Measurements from ENCODE around the gene RIPPLY1. TPM values are rescaled to one million over a fixed set of nuclear protein-coding genes. Genes with fewer than 3 reads are reported as not detected.

Gene RIPPLY1
- total and polyA plus RNA-seq, 8 donors: 0.23 TPM; not detected in 7

DNA sequence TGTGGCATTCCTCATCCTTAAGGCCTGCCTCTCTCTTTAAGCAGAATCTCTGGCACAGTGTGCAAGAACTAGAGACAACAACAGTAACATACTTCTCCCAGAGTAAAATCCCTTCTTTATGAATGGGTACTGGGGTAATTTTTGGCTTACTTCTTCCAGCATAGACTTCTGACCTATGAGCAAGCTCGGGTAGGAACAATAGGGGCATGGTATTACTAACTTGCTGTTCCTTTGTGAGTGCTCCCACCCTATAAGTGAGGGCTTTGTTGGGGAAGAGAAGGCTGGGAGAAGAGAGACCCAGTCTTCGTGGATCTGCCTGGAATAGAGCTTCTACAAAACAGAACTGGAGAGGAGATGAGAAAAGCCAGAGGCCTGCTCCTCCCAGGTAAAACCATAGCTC lies 47.2 kb upstream of the RIPPLY1 start:
- no peak for DNase-seq
- FAIRE-seq: no peak
- Histone ChIP-seq H3K36me3 (no peaks in the 10 kb centered on the region), H3K27me3 (no peaks in the 10 kb centered on the region), H3K27ac (no peak overlapping the region), H3K9me3 (no peaks in the 10 kb centered on the region), H3K4me1 (no peaks in the 10 kb centered on the region), H3K4me3 (no peak overlapping the region)
- intact Hi-C loops (cut with DNase I): loop anchor here in 2 of 3 donors (5.0 to 10.0 kb wide), 2 partner anchors 48 to 56 kb away; partner anchors contain the start of gene RIPPLY1 (in 1 of the 2)
- WGBS, 2 donors: 78 to 89% methylated on average over 2 of the region's 2 CpGs
- no peak for ATAC-seq
- TF ChIP-seq, protein P1, sequence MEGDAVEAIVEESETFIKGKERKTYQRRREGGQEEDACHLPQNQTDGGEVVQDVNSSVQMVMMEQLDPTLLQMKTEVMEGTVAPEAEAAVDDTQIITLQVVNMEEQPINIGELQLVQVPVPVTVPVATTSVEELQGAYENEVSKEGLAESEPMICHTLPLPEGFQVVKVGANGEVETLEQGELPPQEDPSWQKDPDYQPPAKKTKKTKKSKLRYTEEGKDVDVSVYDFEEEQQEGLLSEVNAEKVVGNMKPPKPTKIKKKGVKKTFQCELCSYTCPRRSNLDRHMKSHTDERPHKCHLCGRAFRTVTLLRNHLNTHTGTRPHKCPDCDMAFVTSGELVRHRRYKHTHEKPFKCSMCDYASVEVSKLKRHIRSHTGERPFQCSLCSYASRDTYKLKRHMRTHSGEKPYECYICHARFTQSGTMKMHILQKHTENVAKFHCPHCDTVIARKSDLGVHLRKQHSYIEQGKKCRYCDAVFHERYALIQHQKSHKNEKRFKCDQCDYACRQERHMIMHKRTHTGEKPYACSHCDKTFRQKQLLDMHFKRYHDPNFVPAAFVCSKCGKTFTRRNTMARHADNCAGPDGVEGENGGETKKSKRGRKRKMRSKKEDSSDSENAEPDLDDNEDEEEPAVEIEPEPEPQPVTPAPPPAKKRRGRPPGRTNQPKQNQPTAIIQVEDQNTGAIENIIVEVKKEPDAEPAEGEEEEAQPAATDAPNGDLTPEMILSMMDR (IDR thresholded peaks at IDR 0.05): no peak

DNA sequence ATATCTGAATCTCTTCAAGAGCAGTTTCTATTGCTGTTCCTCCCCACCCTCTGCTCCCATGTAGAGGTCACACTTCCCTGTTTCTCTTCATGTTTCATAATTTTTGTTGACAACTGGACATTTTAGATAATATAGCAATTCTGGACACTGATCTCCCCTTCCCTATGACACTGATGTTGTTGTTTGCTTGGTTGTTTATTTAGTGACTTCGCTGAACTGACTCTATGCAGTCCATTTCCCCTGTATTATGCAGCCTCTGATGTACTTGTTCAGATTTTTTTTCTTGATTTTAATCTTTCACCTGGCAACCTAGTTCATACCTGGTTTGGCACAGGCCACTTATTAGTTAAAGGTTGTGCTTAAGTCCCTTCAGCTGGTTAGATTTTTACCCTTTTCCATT lies 46.2 kb upstream of the RIPPLY1 start:
- intact Hi-C loops (cut with DNase I): no loop called here
- FAIRE-seq: no peak
- ATAC-seq: no peak

DNA sequence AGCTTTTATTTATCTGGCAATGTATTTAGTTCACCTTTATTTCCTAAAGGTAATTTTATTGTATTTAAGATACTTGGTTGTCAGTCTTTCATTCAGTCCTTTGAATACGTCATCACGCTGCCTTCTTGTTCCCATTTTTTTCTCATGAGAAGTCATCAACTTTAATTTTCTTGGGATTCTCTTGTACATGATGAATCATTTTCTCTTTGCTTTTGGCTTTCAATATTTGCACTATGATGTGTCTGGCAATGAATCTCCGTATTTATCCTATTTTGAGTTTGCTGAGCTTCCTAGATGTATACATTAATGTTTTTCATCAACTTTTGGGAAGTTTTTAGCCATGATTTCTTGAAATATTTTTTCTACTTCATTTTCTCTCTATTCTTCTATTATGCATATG lies 45.5 kb upstream of the RIPPLY1 start:
- no peak overlapping the region for H3K4me3 ChIP-seq
- DNase-seq (no peak), FAIRE-seq (no peak), ATAC-seq (no peak)
- TF ChIP-seq, protein P1 (IDR thresholded peaks at IDR 0.05): no peak
- no peaks in the 10 kb centered on the region for H3K27me3 ChIP-seq
- H3K9me3 ChIP-seq: no peaks in the 10 kb centered on the region
- WGBS, 2 donors: 69 to 91% methylated on average over 3 of the region's 3 CpGs
- no peaks in the 10 kb centered on the region for H3K4me1 ChIP-seq
- H3K27ac ChIP-seq: no peak overlapping the region
- intact Hi-C loops (cut with DNase I): no loop called here
- H3K36me3 ChIP-seq: no peaks in the 10 kb centered on the region

More for the DNA sequence above, 46.2 kb upstream of the RIPPLY1 start:
- Histone ChIP-seq H3K27me3 (no peaks in the 10 kb centered on the region), H3K27ac (no peak overlapping the region), H3K9me3 (no peaks in the 10 kb centered on the region), H3K4me3 (no peak overlapping the region), H3K4me1 (no peaks in the 10 kb centered on the region), H3K36me3 (no peaks in the 10 kb centered on the region)
- TF ChIP-seq, protein P1 (IDR thresholded peaks at IDR 0.05): no peak
- whole genome bisulfite sequencing, 2 donors: 63 to 94% methylated on average over 1 of the region's 1 CpG
- no peak for DNase-seq

DNA sequence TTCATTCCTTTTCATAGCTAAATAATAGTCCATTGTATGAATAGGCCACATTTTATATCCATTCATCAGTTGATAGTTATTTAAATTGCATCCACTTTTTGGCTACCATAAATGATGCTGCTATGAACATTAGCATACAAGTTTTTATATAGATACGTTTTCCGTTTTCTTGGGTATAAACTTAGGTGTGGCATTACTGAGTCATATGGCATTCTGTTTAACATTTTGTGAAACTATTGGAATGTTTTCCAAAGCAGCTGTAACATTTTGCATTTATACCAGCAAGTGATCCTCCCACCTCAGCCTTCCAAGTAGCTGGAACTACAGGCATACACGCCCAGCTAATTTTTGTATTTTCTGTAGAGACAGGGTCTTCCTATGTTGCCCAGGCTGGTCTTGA lies 43.3 kb upstream of the RIPPLY1 start:
- Histone ChIP-seq H3K4me1 (no peaks in the 10 kb centered on the region), H3K4me3 (no peak overlapping the region), H3K27me3 (no peaks in the 10 kb centered on the region), H3K27ac (no peak overlapping the region), H3K36me3 (no peaks in the 10 kb centered on the region), H3K9me3 (no peaks in the 10 kb centered on the region)
- DNase-seq: no peak
- FAIRE-seq: no peak
- ATAC-seq: no peak
- WGBS, 2 donors: 88 to 93% methylated on average over 3 of the region's 3 CpGs
- TF ChIP-seq, protein P1 (IDR thresholded peaks at IDR 0.05): no peak
- intact Hi-C loops (cut with DNase I): no loop called here

DNA sequence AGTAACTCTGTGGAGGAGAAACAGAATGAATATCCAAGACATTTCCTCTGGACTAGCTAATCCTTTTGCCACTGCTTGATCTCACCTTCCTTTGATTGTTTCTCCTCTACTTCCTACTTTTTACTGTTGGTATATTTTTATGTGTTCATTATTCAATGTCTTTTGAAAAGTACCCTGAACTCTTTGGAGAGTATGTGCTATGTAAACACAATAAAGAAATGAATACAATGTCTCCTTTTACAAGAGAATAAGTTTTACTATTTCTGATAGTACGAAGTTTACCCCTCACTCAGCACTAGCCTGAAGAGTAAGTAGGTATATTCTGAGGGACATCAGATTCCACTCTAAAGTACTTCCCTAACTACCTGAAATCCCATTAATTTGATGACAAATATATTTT lies 36.9 kb upstream of the RIPPLY1 start:
- no peaks in the 10 kb centered on the region for H3K27me3 ChIP-seq
- TF ChIP-seq, protein P1 (IDR thresholded peaks at IDR 0.05): no peak
- H3K9me3 ChIP-seq: no peaks in the 10 kb centered on the region
- no peaks in the 10 kb centered on the region for H3K4me1 ChIP-seq
- no peak for FAIRE-seq
- WGBS, 2 donors: 66 to 83% methylated on average over 1 of the region's 1 CpG
- ATAC-seq: no peak
- intact Hi-C loops (cut with DNase I): no loop called here
- H3K27ac ChIP-seq: no peak overlapping the region
- no peak for DNase-seq
- H3K36me3 ChIP-seq: no peaks in the 10 kb centered on the region
- H3K4me3 ChIP-seq: no peak overlapping the region
